KBM-7 (cell line): ENCODE data around the gene PRX.
"Not testable (repeated sequence)": the region's sequence is repeated elsewhere in the genome, so short reads cannot be mapped to it uniquely, and the experiment has no call there.

Experiments used
- DNase-seq: peaks from one replicate; pipeline ENCODE4 v3.0.0-alpha.2; 2015
- in situ Hi-C: fragments of 300-500 bp; cut with MboI; formaldehyde crosslinking; loops from 2 replicates; pipeline ENCODE4 v1.14.3; 2020; ENCODE audit warnings: low sequenced_read_pairs, low pct_unique_long_range_greater_than_20kb, mixed read lengths

PRX gene

DNA sequence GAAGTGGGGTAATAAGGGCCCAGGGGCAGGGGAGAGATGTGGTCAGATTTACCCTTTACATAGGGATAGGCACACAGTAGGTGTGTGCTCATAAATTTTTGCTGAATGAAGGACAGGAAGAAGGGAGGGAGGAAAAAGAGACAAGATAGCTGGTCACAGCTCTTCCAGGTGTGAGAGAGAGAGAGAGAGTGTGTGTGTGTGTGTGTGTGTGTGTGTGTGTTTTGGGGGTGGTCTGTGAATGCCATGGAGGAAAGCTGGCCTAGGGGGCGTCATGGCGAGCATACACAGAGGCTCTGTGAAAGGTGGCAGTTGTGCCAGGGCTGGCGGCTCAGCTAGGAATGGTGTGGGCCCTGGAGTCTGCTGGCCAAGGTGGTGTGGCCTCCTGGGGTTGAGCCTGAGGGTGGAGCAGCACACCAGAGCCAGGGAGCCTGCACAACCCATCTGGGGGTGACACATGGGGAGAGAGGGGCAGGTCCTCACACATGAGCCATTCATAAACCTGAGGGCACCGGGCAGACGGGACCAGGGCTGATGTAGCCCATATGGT, 6.0 kb upstream of the PRX start:
- in situ Hi-C loops = no loop called here
- DNase-seq = no peak

DNA sequence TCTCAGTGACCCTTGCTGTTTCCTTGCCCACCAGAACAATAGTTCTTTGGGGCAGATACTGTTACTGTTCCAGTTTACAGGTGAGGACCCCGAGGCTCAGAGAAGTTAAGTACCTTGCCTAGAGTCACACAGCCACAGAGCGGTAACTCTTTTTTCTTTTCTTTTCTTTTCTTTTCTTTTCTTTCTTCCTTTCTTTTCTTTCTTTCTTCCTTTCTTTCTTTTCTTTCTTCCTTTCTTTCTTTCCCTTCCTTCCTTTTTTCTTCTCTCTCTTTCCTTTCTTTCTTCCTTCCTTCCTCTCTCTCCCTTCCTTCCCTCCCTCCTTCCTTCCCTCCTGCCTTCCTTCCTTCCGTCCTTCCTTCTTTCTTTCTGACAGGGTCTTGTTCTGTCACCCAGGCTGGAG, 4.9 kb upstream of the PRX start:
- in situ Hi-C loops = no loop called here
- no peak for DNase-seq

DNA sequence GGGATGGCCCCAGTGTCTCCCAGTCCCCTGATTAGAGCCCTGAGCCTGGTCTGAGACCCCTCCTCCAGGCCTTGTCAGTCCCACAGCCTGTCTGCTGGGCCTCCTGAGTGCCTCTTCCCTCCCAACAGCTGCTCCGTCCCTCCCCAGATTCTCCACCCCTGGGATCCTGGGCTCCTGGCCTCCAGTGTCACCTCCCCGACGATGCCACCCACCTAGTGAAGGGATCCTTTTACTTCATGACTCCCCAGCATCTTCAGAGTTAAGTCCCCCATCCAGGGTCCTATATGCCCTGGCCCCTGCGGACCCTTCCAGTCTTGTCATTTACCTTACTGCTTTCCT, 4.4 kb upstream of the PRX start:
- in situ Hi-C loops = no loop called here
- no peak for DNase-seq

DNA sequence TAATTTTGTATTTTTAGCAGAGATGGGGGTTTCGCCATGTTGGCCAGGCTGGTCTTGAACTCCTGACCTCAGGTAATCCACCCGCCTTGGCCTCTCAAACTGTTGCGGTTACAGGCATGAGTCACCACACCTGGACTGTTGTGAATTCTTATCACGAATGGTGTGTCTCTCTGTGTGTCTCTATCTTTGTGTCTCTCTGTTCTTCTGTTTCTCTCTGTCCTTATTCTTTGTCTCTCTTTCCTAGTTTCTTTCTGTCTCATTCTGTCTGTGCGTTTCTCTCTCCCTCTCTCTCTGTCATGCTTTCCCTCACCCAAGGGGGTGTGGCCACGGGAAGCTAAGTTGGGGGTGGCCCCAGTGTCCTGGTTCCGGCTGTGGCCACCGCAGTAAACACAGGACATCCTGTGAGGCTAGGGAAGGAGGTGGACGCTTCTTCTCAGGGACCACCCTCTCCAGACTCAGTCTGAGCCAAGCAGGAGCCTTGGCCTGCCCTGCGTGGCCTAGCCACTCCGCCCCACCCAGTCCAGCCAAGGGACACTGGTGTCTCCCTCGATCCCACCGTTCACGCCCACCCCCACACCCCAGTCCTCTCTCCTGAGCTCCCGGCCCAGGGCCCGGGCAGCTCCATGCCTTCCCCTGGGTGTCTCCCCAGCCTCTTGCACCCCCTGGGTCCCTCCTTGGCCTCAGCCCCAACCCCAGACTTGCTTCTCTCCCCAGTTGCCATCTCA, 3.9 kb upstream of the PRX start:
- in situ Hi-C loops = no loop called here
- peak; percentile 70 for DNase-seq

DNA sequence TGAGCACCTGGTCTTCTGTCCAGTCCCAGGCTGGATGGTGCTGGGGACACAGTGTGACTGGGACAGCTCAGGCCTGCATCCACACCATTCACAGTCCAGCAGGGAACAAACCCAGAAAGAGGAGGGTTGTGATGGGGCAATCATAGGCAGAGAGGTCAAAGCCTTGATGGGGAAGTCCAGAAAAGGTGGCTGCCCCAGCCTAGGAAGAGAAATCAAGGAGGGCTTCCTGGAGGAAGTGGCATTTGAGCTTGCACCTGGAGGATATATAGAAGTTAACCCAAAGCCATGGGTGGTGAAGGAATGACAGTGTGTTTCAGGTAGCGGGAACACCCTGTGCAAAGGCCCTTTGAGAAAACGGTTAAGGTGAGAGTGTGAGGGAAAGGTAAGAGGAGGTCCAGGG, 2.6 kb upstream of the PRX start:
- no peak for DNase-seq
- in situ Hi-C loops = no loop called here

- in situ Hi-C loops = no loop called here
Observed at GRCh38 chr19:40414542-40415535, 1.7 kb upstream of the PRX start.

DNA sequence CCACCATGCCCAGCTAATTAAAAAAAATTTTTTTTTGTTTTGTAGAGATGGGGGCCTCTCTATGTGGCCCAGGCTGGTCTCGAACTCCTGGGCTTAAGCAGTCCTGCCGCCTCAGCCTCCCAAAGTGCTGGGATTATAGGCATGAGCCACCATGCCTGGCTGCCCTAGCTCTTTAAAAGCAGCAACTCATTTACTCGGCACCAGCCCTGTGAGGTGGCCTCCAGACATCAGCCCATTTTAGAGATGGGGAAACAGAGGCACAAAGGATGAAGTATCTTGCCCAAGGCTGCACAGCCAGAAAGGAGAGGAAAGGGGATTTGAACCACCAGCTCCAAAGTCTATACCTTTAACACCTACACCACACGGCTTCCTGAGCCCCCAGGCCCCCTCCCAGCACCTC, 312 bp downstream of the PRX start:
- no peak for DNase-seq
- in situ Hi-C loops = no loop called here

More at GRCh38 chr19:40414542-40415535, 1.7 kb upstream of the PRX start:
- DNase-seq = no peak

DNA sequence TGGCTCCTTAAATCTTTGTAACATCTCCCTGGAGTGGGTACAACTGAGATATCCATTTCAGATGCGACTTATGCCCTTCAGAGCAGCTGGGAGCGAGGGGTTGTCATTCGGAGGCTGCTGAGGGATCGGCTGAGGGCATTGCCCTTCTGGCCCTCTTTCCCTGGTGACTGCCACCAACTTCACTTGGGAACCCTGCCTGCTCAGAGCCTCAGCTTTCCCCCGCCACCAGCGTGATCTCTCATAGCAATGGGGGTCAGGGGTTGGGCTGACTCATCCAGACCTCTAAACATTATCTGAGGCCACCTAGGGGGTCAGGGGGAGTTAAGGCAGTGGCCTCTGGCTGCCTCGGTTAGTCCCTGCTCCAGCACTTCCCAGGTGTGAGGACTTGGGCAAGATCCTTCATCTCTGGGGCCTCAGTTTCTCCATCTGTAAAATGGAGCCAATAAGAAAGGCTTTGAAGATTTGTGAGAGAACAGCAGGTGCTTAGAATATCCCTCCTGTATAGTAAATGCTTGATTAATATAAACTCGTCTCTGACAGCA, 1.1 kb downstream of the PRX start:
- no peak for DNase-seq
- in situ Hi-C loops = no loop called here

DNA sequence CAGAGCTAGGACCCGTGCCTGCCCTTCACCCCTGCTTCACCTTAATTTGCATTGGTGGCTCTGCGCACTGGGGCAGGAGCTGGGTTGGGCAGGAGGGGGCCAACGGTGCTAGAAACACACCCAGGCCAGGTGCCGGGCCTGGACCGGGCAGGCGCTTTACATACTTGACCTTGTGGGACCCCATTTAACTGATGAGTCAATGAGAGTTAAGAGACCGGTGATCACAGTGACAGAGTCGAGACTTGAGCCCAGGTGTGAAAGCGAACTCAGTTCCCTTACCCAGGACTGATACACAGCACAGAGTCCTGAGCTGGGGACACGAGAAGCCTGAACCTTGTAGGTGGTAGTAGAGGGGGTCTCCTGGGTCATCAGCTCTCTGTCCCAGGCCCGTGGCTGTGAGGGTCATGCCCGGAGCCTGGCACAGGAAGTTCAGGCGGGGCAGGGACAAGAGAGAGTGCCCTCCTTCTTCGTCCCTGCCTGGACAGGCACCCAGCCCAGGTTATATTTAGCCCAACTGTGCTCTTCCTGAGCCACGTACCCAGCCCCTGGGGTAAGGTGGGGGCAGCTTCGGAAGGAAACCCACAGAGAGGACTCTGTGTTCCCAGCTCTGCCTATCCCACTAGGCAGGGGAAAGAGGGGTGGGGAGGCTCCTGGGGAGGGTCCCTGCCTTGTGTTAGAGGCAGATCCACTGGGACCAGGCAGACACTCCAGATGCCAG, 1.9 kb downstream of the PRX start:
- in situ Hi-C loops = no loop called here
- no peak for DNase-seq

DNA sequence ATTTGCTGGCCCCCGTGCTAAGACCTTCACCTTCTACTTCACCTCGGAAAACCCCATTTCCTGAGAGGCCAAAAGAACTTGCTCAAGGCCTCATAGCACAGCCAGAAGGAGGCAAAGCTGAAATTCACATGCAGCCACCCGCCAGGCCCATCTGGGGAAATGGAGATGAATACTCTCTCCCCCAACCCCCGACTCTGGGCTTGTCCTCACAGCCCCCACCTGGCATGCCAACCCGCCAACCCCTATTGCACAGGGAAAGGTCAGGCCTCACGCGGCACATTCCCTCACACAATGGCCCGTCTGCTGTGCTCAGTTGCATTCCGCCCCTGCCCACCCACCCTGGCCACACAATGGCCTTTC, 3.2 kb downstream of the PRX start:
- in situ Hi-C loops = no loop called here
- no peak for DNase-seq

DNA sequence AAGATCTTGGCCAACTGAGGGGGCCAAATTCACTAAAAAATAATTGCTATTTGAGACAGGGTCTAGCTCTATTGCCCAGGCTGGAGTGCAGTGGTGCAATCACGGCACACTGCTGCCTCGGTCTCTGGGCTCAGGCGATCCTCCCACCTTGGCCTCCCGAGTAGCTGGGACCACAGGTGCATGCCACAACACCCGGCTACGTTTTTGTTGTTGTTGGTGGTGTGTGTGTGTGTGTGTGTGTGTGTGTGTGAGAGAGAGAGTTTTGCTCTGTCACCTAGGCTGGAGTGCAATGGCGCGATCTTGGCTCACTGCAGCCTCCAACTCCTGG, 4.6 kb downstream of the PRX start:
- in situ Hi-C loops, DNase-seq: not testable (repeated sequence)

DNA sequence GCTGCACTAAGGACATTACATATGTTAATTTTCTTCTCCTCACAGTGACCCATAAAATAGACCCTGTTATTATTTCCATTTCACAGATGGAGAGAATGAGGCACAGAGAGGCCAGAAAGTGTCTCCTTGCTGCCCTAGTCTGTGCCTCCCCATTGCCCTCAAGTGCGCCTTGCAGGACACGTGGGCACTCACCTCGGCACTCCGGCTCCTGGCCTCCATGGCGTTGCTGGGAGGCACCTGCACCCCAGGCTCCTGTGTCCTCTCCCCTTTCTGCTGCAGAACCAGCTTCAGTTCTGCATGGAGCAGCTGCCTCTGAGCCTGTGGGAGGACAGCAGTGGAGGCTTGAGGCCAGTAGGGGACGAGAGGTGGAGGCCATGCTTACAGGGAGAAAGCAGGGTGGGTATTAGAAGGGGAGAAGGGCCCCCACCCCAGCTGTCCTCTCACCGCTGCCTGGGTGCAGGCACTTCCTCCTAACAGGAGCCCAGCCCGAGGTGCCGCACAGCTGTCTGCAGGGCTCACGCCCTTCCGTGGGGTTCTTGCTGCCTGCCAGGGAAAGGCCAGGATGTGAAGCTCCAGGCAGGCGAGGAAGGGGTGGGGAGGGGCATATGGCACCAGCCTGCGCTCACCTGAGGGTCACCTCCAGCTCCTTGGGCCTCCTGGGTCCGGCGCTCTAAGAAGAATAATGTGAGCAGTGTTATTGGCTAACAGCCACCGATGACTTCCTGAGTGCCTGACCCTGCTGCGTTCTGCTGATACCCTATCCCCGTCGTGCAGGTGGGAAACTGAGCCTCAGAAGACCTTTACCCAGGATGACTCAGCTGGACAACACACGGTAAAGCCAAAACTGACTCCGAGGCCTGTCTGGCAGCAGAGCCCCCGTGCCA, 5.2 kb downstream of the PRX start:
- in situ Hi-C loops = no loop called here
- no peak for DNase-seq

- in situ Hi-C loops = no loop called here
Observed at GRCh38 chr19:40403262-40403984, 9.8 kb downstream of the PRX start.

GRCh38 chr19:40400559-40400958, 12.6 kb downstream of the PRX start:
- in situ Hi-C loops = no loop called here
- DNase-seq = no peak

More at GRCh38 chr19:40403262-40403984, 9.8 kb downstream of the PRX start:
- peak; percentile 75 for DNase-seq

DNA sequence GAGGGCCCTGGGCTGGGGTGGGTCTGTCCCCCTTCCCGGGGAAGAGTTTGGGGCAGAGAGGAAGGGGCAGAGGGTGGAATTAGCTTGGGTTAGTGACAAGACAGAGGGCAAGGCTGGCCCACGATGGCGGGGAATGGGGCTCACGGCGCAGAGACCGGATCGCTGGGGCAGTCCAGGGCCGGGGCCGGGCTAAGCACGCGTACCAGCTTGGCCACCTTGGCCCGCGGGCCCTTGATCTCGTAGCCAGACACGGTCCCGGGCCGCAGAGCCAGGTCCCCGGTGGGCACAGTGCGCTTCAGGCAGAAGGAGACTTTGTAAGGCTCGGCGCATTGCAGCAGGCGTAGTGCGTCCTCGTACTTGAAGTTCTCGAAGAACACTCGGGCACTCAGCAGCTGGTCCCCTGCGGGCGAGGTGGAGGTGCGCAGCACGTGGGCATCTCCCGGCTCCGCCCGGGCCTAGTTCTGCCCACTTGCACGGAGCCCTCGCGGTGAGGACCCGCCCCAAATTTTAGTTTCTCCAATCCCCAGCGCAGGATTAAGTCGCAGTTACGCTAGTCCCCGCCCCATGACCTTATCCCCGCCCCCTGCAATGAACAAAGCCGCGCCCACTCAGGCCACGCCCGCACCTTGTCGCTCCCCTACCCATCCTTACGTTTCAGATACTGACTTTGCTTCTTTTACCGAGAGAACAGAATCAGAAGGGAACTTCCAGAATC, 14.6 kb downstream of the PRX start:
- in situ Hi-C loops = no loop called here
- DNase-seq = no peak

GRCh38 chr19:40397568-40397906, 15.6 kb downstream of the PRX start:
- in situ Hi-C loops = no loop called here
- no peak for DNase-seq

DNA sequence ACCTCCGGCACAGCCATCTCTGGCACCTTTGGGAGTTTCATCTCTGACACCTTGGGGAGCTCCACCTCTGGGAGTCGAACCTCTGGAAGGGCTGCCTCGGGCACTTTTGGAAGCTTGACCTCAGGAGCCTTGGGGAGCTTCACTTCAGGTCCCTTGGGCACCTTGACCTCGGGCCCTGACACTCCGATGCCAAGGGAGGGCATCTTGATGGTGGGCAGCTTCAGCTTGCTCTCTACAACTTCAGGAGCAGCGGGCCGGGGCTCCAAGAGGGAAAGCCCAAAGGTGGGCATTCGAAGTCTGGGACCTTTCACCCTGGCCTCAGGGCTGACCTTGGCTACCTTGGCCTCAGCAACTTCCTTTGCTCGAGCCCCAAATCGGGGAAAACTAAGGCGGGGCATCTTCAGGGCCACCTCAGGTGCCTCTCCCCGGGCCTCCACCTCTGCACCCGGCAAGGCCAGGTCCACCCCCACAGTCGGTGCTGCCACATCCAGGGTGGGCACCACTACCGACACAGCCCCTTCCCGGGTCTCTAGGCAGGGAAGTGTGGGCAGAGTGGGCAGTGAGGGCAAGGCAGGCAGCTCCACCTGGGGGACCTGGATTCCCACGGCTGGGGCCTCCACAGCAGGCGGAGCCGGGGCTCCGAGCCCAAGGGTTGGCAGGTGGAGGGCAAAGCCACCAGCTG, 16.2 kb downstream of the PRX start:
- no peak for DNase-seq
- in situ Hi-C loops = no loop called here
